Inflammatory macrophage (primary cell): ENCODE data around the gene TPSG1.
"Not testable (repeated sequence)": the region's sequence is repeated elsewhere in the genome, so short reads cannot be mapped to it uniquely, and the experiment has no call there.

ENCODE experiments used
- DNase-seq, 2 donors: peaks; one replicate each; pipeline ENCODE4 v3.0.0-alpha.2; 2020 to 2022

TPSG1 gene

GRCh38 chr16:1230084-1230470 is 5.0 kb upstream of the TPSG1 start, which contains the start of gene TPSB2:
TPSB2 (minus strand) TSS chr16:1230184; CDS start chr16:1229951, 233 bp downstream.
- DNase-seq = not testable (repeated sequence)

- DNase-seq = not testable (repeated sequence)
Measured at GRCh38 chr16:1229476-1229875, 4.4 kb upstream of the TPSG1 start.

- DNase-seq = not testable (repeated sequence)
Measured at GRCh38 chr16:1228227-1228626, 3.2 kb upstream of the TPSG1 start.

- not testable (repeated sequence) for DNase-seq
Measured at GRCh38 chr16:1226692-1227091, 1.6 kb upstream of the TPSG1 start.

- not testable (repeated sequence) for DNase-seq
Measured at GRCh38 chr16:1225728-1226311, 752 bp upstream of the TPSG1 start.

GRCh38 chr16:1224558-1224957 is 510 bp downstream of the TPSG1 start:
- DNase-seq = no peak

GRCh38 chr16:1223355-1224214 is 1.5 kb downstream of the TPSG1 start:
- no peak for DNase-seq

GRCh38 chr16:1222553-1223354 is 2.3 kb downstream of the TPSG1 start:
- DNase-seq = no peak

GRCh38 chr16:1221628-1222552 is 3.2 kb downstream of the TPSG1 start:
- DNase-seq = no peak

- DNase-seq = no peak
Measured at GRCh38 chr16:1220841-1221627, 4.0 kb downstream of the TPSG1 start.

GRCh38 chr16:1220098-1220728 is 4.9 kb downstream of the TPSG1 start:
- DNase-seq = no peak

- no peak for DNase-seq
Measured at GRCh38 chr16:1218930-1219611, 6.0 kb downstream of the TPSG1 start.

- no peak for DNase-seq
Measured at GRCh38 chr16:1218061-1218929, 6.8 kb downstream of the TPSG1 start.

GRCh38 chr16:1217526-1217925 is 7.5 kb downstream of the TPSG1 start:
- no peak for DNase-seq

GRCh38 chr16:1216681-1217400 is 8.2 kb downstream of the TPSG1 start:
- no peak for DNase-seq

- DNase-seq = no peak
Measured at GRCh38 chr16:1216296-1216619, 8.8 kb downstream of the TPSG1 start.

- no peak for DNase-seq
Measured at GRCh38 chr16:1215574-1216295, 9.3 kb downstream of the TPSG1 start.

GRCh38 chr16:1214719-1215118 is 10.3 kb downstream of the TPSG1 start:
- DNase-seq = no peak
